Inferior parietal cortex (tissue), 1 donor: Measurements from ENCODE around the gene PFKFB3.
"Not testable (repeated sequence)": the region's sequence is repeated elsewhere in the genome, so short reads cannot be mapped to it uniquely, and the experiment has no call there.

Experiments
- DNase-seq: peaks from one replicate; pipeline ENCODE4 v3.0.0-alpha.2; 2016; ENCODE audit errors: extremely low spot score

PFKFB3 gene

GRCh38 chr10:6202684-6203330 is at the start of gene PFKFB3:
PFKFB3 (plus strand) TSS chr10:6202932; CDS start chr10:6203261, 329 bp downstream.
- peak; percentile 95 for DNase-seq

GRCh38 chr10:6153845-6154244 is 48.9 kb upstream of the PFKFB3 start:
- DNase-seq, result no peak

DNA sequence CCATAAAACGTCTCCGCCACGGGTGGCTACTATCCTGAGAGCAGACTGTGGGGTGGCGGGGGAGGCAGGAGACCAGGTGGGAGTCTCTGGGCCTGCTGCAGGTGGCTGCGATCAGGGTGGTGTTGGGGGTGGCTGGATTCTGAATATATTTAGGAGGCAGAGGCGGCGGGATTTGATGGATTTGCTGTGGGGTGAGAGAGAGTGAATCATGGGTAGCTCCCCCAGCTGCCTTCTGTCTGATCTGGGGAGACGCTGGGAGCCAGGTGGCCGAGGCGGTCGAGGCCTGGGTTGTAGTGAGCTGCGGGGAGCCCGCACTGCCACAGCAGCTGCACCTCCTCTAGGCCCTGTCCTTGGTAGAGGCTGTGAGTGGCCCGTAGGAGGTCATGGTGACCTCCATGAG is 48.2 kb upstream of the PFKFB3 start:
- DNase-seq, result no peak

- no peak for DNase-seq
These were observed 44.5 kb upstream of the PFKFB3 start for GRCh38 chr10:6158276-6158675.

GRCh38 chr10:6161921-6162320 is 40.8 kb upstream of the PFKFB3 start:
- DNase-seq, result peak; percentile 74

DNA sequence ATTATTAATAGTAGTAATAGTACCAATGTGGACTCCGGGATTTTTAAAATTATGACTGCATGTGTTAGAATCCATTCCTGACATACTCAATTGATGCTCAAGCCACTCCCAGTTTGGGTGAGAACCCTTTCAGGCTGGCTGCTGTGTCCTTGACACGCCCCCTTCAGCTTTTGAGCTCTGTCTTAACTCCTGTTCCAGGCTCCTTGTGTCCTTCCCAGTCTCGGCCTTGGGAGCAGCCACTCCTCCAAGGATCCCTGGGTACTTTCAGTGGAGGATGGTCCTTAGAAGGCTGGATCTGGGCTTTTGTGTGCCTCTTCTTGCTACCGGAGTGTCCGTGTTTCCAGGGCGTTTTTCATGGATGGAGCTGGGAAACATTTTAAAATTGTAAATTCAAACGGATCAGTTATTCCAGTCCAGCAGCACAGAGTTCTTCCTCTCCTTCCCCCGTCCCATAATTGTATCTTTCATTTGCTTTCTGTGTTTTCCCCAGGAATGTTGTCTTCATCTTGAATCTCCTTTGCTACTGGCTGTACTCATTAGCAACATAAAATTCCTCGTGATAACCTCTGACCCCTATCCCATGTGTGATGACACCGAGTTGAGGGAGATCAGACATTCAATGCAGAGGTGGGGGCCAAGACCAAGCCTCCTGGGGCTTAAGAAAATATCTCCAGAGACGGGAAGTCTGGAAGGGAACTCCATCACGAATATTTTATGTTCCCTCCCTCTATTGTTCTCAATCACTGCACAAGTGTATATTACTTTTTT is 40.0 kb upstream of the PFKFB3 start:
- DNase-seq, result no peak

- DNase-seq, result peak; percentile 78
These were observed 39.1 kb upstream of the PFKFB3 start for GRCh38 chr10:6163364-6164270.

DNA sequence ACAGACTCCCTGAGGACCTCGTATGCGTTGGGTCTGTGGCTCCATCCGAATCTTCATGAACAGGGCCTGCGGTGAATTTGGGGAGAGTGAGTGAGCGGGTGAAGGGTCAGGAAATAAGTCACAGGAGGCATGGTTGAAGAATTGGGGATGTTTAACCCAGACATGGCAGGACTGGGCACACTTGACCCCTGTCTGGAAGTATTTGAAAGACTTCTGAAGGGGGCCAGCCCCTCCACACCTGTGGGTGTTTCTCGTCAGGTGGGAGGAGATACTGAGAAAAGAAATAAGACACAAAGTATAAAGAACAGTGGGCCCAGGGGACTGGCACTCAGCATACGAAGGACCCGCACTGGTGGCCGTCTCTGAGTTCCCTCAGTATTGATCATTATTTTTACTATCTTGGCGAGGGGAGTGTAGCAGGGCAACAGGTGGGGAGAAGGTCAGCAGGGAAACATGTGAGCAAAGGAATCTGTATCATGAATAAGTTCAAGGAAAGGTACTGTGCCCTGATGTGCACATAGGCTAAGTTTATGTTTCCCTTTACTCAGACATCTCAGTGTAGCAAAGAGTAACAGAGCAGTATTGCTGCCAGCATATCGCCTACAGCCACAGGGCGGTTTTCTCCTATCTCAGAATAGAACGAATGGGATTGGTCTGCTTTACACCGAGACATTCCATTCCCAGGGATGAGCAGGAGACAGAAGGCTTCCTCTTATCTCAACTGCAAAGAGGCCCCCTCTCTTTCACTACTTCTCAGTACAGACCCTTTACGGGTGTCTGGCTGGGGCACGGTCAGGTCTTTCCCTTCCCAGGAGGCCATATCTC is 38.2 kb upstream of the PFKFB3 start:
- DNase-seq, result no peak

GRCh38 chr10:6165221-6165725 is 37.5 kb upstream of the PFKFB3 start:
- DNase-seq, result no peak

GRCh38 chr10:6165933-6166332 is 36.8 kb upstream of the PFKFB3 start:
- DNase-seq, result not testable (repeated sequence)

GRCh38 chr10:6167456-6167855 is 35.3 kb upstream of the PFKFB3 start:
- no peak for DNase-seq

DNA sequence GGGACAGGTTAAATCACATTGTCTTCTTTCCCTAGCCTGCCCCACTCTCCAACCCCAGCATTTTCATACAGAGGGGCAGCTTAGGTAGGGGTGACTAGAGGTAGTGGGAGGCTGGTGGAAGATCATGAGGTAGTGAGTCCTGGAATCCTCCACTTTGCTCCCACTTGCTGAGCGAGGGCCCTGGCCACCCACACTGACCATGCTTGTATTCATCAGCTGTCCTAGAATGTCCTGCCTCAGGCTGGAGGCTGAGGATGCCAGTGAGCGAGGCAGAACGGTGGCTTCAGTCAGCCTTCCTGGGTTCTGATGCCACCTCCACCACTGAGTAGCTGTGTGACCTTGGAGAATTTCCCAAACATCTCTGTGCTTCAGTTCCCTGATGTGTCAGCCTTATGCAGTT is 34.6 kb upstream of the PFKFB3 start:
- DNase-seq, result no peak

DNA sequence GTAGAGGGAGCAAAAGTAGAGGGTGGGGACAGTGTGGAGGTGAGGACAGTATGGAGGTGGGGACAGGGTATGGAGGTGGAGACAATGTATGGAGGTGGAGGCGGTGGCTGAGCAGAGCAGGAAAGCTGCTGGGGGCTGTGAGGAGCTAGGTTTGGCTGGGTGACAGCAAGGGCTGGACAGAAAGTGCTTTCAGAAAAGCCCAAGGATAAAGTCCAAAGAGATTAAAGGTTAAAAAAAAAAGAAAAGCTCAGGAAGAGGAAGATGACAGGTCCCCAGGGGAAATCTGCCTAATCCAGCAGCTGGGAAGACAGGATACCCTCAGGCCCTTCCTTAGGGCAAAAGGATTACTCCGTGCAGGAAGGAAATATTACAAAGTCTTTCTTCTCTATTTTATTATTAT is 32.1 kb upstream of the PFKFB3 start:
- DNase-seq, result no peak

- peak; percentile 89 for DNase-seq
These were observed 30.6 kb upstream of the PFKFB3 start for GRCh38 chr10:6171881-6172695.

- DNase-seq, result no peak
These were observed 29.5 kb upstream of the PFKFB3 start for GRCh38 chr10:6173203-6173602.

- DNase-seq, result no peak
These were observed 28.4 kb upstream of the PFKFB3 start for GRCh38 chr10:6174201-6174874.

DNA sequence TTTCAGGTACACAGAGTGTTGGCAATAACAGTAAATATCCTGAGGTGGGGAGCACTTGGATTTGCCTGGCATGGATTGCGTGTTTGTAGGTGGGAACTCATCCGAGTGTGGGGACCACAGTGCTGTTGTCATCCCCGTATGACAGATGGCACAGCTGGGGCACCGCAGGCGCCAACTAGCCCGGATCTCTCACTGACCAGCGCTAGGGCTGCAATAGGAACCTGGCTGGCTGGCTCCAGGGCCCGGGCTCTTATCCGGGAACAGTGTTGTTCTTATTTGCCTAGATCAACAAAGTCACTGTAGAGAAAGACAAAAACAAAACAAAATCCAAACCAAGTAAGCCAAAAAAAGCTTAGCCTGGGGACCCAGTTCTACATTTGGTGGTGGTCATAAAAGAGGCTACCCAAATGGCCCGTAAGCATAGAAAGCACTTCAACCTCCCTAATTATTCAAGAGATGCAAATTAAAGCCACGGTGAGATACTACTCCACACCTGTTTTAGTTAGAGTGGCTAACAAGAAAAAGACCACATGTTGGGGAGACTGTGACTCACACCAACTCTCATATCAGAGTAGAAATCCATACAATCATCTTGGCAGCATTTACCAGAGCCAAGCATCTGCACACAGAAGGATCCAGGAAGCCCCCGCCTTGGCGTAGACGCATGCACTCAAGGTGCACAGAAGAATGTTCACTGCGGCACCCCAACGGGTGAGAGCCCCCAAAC is 27.2 kb upstream of the PFKFB3 start:
- DNase-seq, result no peak

GRCh38 chr10:6176691-6177231 is 26.0 kb upstream of the PFKFB3 start:
- DNase-seq, result no peak

DNA sequence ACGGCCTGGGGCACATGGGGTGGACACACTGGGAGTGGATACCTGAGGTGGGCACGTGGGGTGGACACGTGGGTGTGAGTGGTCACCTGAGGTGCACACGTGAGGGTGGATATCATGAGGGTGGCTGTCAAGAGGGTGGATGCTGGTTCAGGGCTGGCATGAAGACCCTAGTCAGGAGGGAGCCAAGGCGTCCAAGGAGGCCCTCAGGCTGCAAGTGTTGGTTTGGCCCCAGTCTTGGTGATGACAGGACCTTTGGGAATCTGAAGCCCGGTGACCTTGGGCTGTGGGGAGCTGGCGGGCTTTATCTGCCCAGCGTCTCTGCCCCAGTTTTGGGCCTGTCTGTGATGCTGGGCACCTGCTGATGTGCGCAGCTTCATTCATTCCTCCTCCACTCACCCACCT is 24.9 kb upstream of the PFKFB3 start:
- DNase-seq, result no peak
